ENCODE data around the gene PPM1K.
"Not testable (repeated sequence)": the region's sequence is repeated elsewhere in the genome, so short reads cannot be mapped to it uniquely, and the experiment has no call there.

Gene PPM1K

GRCh38 chr4:88284439-88285234 lies at the start of gene PPM1K:
TSS of gene PPM1K (minus strand) at chr4:88284561. CDS start at chr4:88278583, 5,978 bp downstream.
- DNase-seq, result peak; percentile 99

- no peak for DNase-seq
Measured at GRCh38 chr4:88333741-88334405, 49.5 kb upstream of the PPM1K start.

- DNase-seq, result no peak
Measured at GRCh38 chr4:88327665-88328064, 43.3 kb upstream of the PPM1K start.

- peak; percentile 53 for DNase-seq
Measured at GRCh38 chr4:88320780-88321373, 36.5 kb upstream of the PPM1K start.

GRCh38 chr4:88320224-88320779 lies 35.9 kb upstream of the PPM1K start:
- DNase-seq, result no peak

- DNase-seq, result no peak
Measured at GRCh38 chr4:88318751-88319350, 34.5 kb upstream of the PPM1K start.

- no peak for DNase-seq
Measured at GRCh38 chr4:88315460-88316017, 31.2 kb upstream of the PPM1K start.

- DNase-seq, result not testable (repeated sequence)
Measured at GRCh38 chr4:88313088-88313624, 28.8 kb upstream of the PPM1K start.

- DNase-seq, result no peak
Measured at GRCh38 chr4:88308587-88308986, 24.2 kb upstream of the PPM1K start.

- no peak for DNase-seq
Measured at GRCh38 chr4:88297725-88298454, 13.5 kb upstream of the PPM1K start.

- no peak for DNase-seq
Measured at GRCh38 chr4:88297212-88297516, 12.8 kb upstream of the PPM1K start.

- no peak for DNase-seq
Measured at GRCh38 chr4:88296413-88297211, 12.3 kb upstream of the PPM1K start.

GRCh38 chr4:88295656-88296055 lies 11.3 kb upstream of the PPM1K start:
- no peak for DNase-seq

GRCh38 chr4:88291003-88291402 lies 6.6 kb upstream of the PPM1K start:
- DNase-seq, result no peak

GRCh38 chr4:88286897-88287296 lies 2.5 kb upstream of the PPM1K start:
- DNase-seq, result no peak

GRCh38 chr4:88285235-88285653 lies 883 bp upstream of the PPM1K start:
- DNase-seq, result no peak

GRCh38 chr4:88283661-88284438 lies 511 bp downstream of the PPM1K start:
- DNase-seq, result peak; percentile 75

- no peak for DNase-seq
Measured at GRCh38 chr4:88280228-88280795, 4.0 kb downstream of the PPM1K start.

GRCh38 chr4:88277711-88278225 lies 6.6 kb downstream of the PPM1K start:
- no peak for DNase-seq
